Measurements from ENCODE around the gene C4orf33. TPM values are rescaled to one million over a fixed set of nuclear protein-coding genes. Genes with fewer than 3 reads are reported as not detected.

The C4orf33 gene
- total RNA-seq, 1 experiment from 2014 or later, result 12.4 TPM

DNA sequence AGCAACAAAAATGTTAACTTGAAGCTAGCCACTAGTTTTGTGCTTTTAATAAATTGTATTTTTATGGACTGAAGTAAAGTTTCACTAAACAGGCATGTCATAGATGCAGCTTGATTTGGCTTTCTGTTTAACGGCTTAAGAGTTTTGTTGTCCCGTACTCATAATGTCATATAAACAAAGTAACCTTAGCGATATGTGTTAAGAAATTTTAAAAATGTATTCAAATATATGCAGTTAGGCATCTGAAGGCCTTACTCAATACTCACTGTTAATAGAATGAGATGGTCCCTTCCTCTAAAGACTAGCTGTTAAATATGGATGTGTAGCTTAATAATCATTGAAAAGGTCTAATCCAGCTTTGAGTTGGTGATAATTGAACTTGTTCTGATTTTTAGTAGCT is 1.6 kb upstream of the C4orf33 start:
- intact Hi-C loops (cut with micrococcal nuclease; ENCODE audit: unreplicated experiment), result loop anchor here (5.0 to 10.0 kb wide), 3 partner anchors 248 to 667 kb away; no protein-coding TSS in a partner anchor
- Histone ChIP-seq H3K27ac (no peak overlapping the region), H3F3A (ENCODE audit: insufficient read depth, low read depth) (no peaks in the 10 kb centered on the region), H2AFZ (no peak overlapping the region), H3K4me2 (peak overlapping the region; percentile 84; the same call in 1 of the 2 replicates), H3K9me3 (ENCODE audit: insufficient read depth, low read depth) (no peaks in the 10 kb centered on the region), H3K4me1 (replicated peaks; ENCODE audit: insufficient read depth) (peaks cover 18% of the 10 kb centered on the region), H3K4me3 (no peak overlapping the region), H4K20me1 (ENCODE audit: insufficient read depth) (no peaks in the 10 kb centered on the region), H3K79me2 (ENCODE audit: low read depth) (peaks cover 32% of the 10 kb centered on the region), H3K9me2 (ENCODE audit: insufficient read depth) (no peaks in the 10 kb centered on the region), H3K36me3 (ENCODE audit: low read depth) (no peaks in the 10 kb centered on the region), H3K27me3 (ENCODE audit: insufficient read depth, low read depth) (no peaks in the 10 kb centered on the region)
- POLR2A ChIA-PET (ENCODE audit: unreplicated experiment), result no interaction called here
- CTCF ChIA-PET, result interaction anchor here (0.6 kb wide), 1 partner anchor 280 kb away, joined by 6 read pairs; no protein-coding TSS in a partner anchor
- no TSS peak for BruUV-seq (replicated peaks)
- TF ChIP-seq EZH2 (IDR thresholded peaks at IDR 0.05; ENCODE audit: low read depth), result no peak
- TF ChIP-seq, protein P1, sequence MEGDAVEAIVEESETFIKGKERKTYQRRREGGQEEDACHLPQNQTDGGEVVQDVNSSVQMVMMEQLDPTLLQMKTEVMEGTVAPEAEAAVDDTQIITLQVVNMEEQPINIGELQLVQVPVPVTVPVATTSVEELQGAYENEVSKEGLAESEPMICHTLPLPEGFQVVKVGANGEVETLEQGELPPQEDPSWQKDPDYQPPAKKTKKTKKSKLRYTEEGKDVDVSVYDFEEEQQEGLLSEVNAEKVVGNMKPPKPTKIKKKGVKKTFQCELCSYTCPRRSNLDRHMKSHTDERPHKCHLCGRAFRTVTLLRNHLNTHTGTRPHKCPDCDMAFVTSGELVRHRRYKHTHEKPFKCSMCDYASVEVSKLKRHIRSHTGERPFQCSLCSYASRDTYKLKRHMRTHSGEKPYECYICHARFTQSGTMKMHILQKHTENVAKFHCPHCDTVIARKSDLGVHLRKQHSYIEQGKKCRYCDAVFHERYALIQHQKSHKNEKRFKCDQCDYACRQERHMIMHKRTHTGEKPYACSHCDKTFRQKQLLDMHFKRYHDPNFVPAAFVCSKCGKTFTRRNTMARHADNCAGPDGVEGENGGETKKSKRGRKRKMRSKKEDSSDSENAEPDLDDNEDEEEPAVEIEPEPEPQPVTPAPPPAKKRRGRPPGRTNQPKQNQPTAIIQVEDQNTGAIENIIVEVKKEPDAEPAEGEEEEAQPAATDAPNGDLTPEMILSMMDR (conservative IDR thresholded peaks at IDR 0.05), result no peak
- DNase-seq, result no peak

DNA sequence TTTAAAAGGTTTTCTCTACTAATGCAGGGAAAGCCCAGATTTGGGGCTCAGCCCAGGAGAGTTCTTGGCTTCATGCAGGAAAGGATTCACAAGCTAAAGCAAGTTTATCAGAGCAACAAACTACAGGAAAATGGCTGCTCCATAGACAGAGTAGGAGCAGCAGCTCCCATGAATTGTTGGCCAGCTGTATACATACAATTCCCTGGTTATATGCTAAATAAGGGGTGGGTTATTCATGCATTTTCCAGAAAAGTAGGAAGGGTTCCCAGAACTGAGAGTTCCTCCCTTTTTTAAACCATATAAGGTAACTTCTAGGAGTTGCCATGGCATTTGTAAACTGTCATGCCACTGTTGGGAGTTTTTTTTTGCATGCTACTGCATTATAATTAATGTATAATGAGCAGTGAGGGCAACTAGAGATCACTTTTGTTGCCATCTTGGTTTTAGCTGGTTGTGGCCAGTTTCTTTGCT is 2.6 kb downstream of the C4orf33 start:
- Histone ChIP-seq H4K20me1 (ENCODE audit: insufficient read depth) (no peaks in the 10 kb centered on the region), H2AFZ (no peak overlapping the region), H3K4me1 (replicated peaks; ENCODE audit: insufficient read depth) (no peaks in the 10 kb centered on the region), H3K4me2 (no peak overlapping the region), H3K4me3 (no peak overlapping the region), H3K36me3 (ENCODE audit: low read depth) (no peaks in the 10 kb centered on the region), H3K79me2 (ENCODE audit: low read depth) (no peaks in the 10 kb centered on the region), H3K9me2 (ENCODE audit: insufficient read depth) (no peaks in the 10 kb centered on the region), H3K27me3 (ENCODE audit: insufficient read depth, low read depth) (no peaks in the 10 kb centered on the region), H3F3A (ENCODE audit: insufficient read depth, low read depth) (no peaks in the 10 kb centered on the region), H3K27ac (no peak overlapping the region), H3K9me3 (ENCODE audit: insufficient read depth, low read depth) (no peaks in the 10 kb centered on the region)
- no TSS peak for BruUV-seq (replicated peaks)
- TF ChIP-seq, protein P1 (conservative IDR thresholded peaks at IDR 0.05), result no peak
- no peak for TF ChIP-seq EZH2 (IDR thresholded peaks at IDR 0.05; ENCODE audit: low read depth)
- POLR2A ChIA-PET (ENCODE audit: unreplicated experiment), result no interaction called here
- no peak for DNase-seq
- intact Hi-C loops (cut with micrococcal nuclease; ENCODE audit: unreplicated experiment), result loop anchor here (10.0 kb wide), 1 partner anchor 644 kb away; no protein-coding TSS in a partner anchor
- CTCF ChIA-PET, result no interaction called here

DNA sequence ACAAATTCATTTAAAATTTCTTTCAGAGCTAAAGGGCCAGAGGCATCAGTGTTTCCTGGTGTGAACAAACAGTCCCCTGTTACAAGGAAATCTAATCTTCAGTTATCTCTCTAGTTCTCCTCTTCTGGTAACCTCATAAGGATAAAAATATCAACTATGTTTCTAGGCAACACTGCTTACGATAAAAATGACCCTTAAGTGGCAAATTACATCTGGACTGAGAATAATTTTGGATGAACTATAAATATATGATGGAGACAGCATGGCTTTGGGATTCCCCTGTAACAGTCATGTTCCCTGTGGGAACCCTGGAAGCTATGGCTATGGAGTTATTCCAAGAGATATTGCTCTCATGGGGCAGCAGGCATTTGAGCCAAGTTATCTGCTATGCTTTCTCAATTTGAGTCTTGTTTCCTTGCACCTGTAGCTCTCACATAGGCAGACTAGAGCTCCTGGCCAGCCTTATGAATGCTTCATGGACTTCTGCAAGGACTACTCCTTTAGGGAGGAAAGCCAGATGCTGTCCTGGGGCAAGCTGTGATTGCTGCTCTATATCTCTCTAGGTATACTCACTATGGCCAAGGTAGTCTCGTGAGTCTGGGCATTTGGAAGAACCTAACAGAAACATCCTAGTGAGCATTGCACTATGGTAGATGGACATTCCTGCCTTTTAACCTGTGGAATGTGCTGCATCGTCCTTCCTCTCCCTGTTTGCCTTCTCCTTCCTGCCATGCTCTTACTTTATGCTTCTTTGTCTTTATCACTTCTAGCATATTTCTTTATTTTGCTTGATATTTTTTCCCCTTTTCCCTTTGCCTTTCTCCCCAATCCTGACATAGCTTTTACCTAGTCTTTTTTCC is 14.2 kb downstream of the C4orf33 start:
- DNase-seq, result no peak
- no peaks in the 10 kb centered on the region for H3K9me2 ChIP-seq (ENCODE audit: insufficient read depth)
- TF ChIP-seq, protein P1 (conservative IDR thresholded peaks at IDR 0.05), result no peak
- TF ChIP-seq EZH2 (IDR thresholded peaks at IDR 0.05; ENCODE audit: low read depth), result no peak
- H4K20me1 ChIP-seq (ENCODE audit: insufficient read depth), result no peaks in the 10 kb centered on the region
- intact Hi-C loops (cut with micrococcal nuclease; ENCODE audit: unreplicated experiment), result no loop called here
- no peak overlapping the region for H3K4me3 ChIP-seq
- no peak overlapping the region for H3K27ac ChIP-seq
- no peaks in the 10 kb centered on the region for H3K4me1 ChIP-seq (replicated peaks; ENCODE audit: insufficient read depth)
- no peak overlapping the region for H3K4me2 ChIP-seq
- ChIA-PET POLR2A (ENCODE audit: unreplicated experiment) (no interaction called here), CTCF (no interaction called here)
- no peaks in the 10 kb centered on the region for H3K79me2 ChIP-seq (ENCODE audit: low read depth)
- H3K36me3 ChIP-seq (ENCODE audit: low read depth), result no peaks in the 10 kb centered on the region
- no peaks in the 10 kb centered on the region for H3K27me3 ChIP-seq (ENCODE audit: insufficient read depth, low read depth)
- no TSS peak for BruUV-seq (replicated peaks)
- no peak overlapping the region for H2AFZ ChIP-seq
- H3K9me3 ChIP-seq (ENCODE audit: insufficient read depth, low read depth), result no peaks in the 10 kb centered on the region
- no peaks in the 10 kb centered on the region for H3F3A ChIP-seq (ENCODE audit: insufficient read depth, low read depth)

Measured in PC-9 (cell line).